ENCODE data around the gene SCN5A.

DNA sequence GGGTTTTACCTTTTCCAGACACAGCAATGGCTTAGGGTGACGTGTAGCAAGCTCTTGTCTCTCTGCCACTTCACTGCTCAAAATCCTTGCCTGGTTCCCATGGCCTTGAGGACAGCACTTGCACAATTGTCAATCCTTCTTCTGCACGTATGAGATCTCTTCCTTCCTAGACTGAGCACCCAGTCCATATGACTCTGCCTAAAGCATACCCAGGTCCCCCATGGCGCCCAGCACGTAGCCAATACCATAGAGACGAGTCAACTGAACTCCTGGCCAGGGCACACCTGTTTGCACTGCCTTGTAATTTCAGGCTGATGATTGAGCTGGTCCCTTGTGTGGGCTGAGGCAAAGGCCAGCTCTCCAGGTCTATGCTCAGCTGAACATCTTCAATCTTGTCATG is 23.3 kb downstream of the SCN5A start:
- TF ChIP-seq EZH2phosphoT487 (IDR thresholded peaks at IDR 0.05; ENCODE audit: insufficient read depth, low read depth) (no peak), EZH2 (IDR thresholded peaks at IDR 0.05; ENCODE audit: insufficient read depth, poor library complexity, severe bottlenecking) (no peak)

Data from GM23248 (cell line).